ENCODE data around the gene ATP1A2. TPM values are rescaled to one million over a fixed set of nuclear protein-coding genes. Genes with fewer than 3 reads are reported as not detected.

The ATP1A2 gene
- under 0.01 and 0.08 TPM in 2 replicates for total RNA-seq (ENCODE audit: low replicate concordance)

DNA sequence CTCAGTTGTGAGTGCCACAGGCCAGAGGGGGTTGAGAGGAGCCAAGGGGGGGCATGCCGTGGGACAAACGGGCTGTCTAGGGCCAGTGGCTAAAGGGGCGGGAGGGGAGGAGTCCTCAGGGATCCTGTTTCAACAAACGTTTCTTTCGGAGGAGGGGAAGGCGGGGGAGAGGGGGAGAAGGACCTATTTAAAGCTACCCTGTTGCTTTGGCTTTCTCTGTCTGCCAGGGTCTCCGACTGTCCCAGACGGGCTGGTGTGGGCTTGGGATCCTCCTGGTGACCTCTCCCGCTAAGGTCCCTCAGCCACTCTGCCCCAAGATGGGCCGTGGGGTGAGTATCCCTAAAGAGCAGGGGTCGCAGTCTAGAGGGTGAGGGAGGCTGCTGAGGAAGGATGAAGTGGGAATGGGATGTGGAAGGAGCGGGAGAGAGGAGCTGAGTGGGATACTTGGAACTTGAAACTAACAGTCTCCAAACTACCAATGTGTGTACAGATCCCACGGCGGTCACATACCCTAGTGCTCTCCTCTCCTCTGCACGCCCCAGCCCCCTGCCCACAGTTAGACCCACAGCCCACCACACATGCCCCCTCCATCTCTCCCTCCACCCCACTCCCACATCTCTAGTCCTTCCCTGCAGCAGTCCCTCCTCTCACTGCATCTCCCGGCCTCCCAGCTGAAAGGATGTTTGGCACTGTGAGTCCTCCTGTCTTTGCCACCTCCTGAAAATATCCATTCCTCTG, at the start of gene ATP1A2:
ATP1A2 (plus strand) TSS at position 215 of the 738 bp plus-strand sequence; CDS start at position 318, 103 bp downstream.

DNA sequence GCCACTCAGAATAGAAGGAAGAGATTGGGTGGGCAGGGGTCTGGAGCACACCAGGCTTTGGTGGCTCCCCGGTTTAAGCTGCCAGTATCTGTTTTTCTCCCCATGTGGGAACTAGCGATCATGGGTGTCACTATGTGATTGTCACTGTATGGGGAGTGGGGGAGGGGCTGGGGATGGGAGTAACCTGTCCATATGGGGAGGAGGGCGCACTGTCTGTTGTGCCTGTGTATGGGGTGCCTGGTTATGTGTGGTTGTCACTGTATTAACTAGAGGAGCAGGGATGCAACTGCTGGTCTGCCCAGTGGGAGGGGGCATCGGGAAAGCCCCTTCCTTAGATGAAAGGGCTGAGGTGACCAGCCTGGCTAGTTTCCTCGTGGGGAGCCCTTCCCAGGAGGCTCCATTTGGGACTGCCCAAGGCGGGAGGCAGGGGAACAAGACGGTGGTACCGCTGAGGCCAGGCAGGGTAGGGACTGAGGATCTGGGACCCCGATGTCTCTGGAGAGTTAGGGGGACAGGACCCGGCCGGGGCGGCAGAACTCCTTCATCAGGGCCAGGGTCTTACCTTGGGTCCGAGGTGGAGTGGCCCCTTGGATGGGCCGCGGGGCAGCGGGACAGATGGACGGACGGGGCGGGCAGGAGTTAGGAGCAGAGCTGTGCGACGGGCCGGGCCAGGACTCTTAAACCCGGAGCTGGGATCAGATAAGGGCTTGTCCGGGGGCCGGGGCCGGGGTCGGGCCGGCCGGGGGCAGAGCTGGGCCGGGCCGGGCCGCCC, 45.9 kb upstream of the ATP1A2 start, which contains the start of gene KCNJ10:
KCNJ10 (minus strand) TSS at position 701 of the 772 bp plus-strand sequence. CDS start 27,628 bp downstream, outside the sequence.

DNA sequence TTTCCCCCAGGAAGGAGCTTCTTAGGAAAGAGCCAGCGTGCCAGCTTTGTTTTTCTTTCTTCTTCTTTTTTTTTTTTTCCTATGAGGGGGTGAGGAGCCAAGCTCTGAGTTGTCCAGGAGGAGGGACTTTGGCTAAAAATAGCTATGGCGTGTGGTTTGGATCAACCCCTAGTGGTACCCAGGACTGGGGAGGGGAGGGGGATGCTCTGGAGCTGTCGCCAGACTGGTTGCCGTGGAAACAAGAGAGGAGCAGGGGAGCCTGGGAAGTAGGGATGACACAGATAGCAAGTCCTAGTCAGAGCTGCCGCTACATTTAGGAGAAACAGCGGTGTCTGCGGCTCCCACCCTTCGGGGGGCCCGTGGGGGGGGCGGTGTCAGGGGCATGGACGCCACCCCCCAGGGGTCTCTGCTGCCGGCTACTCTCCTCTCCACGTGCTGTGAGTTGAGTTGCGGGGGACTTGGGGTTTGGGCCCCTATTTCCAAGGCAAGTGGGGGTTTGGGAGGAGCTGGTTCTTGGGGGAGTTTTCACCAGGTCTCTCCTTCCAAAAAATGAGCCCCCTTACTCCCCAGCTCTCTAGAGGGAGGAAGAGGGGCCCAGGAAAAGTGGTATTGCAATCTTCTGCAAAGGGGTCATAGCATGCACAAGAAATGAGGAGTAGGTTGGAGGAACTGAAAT, 34.2 kb upstream of the ATP1A2 start, which contains the start of gene KCNJ9:
KCNJ9 (plus strand) TSS at position 278 of the 676 bp plus-strand sequence. CDS start 2,493 bp downstream, outside the sequence.

DNA sequence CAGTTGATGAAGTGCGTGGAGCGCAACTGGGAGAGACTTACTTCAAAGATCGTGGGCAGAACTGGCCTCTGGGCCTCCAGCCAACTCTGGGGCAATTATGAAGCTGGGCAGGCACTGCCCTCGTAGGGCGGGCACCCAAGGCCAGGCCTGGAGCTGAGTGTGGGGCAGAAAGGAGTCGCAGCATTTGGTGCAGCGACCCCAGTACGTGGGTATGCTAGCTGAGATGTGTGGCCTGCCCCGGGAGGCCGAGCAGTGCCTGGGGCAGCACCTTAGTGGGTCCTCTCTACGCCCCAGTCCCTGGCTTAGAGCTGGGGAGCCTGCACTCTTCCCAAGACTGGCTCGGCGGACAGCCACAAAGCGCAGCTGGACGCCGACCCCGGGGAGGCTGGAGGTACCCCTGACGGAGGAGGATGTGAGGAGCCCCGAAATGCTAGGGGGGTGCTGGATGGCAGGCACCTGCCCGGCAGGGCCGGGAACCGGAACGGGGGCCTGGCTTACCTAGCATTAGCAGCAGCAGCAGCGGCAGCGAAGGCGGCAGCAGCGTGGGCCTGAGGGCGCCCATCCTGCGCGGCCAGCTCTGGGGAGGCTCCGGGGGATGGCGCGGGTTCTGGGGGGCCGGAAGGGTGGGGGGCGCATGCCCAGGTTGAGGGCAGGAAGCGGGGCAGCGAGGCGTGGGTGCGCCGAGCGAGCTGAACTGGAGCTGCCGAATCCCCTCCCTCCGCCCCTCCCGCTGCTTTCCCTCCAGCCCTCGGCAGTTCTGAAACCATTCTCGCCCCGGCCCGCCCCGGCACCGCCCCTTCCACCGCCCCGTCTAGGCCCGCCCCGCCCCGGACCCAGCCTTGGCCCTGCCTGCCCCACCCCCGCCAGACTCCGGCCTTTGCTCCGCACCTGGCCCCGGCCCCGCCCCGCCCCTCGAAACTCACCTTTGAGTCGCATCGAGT, 17.4 kb upstream of the ATP1A2 start, which contains the start of gene IGSF8:
IGSF8 (minus strand) TSS at position 709 of the 941 bp plus-strand sequence; CDS start at position 562, 147 bp downstream.

DNA sequence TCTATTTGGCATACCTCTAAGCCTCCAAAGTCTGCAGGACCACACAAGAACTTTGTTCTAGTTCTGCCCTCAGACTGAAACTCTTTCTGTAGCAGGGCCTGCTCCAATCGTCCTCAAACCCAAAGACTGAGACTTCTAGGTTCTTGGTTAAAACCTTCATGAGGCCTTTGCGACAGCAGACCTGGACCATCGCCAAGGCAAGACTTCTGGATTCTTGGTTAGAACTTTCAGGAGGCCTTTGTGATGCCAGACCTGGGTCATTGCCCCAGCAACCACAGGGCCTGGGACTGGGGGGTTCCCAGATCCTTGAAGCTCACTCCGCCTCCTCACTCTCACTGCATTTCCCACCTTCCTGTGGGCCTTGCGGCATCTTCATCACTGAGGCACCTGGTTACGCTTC, 35.7 kb downstream of the ATP1A2 start, which contains the start of gene ATP1A4:
ATP1A4 (plus strand) TSS at position 301 of the 400 bp plus-strand sequence. CDS start 438 bp downstream, outside the sequence.

DNA sequence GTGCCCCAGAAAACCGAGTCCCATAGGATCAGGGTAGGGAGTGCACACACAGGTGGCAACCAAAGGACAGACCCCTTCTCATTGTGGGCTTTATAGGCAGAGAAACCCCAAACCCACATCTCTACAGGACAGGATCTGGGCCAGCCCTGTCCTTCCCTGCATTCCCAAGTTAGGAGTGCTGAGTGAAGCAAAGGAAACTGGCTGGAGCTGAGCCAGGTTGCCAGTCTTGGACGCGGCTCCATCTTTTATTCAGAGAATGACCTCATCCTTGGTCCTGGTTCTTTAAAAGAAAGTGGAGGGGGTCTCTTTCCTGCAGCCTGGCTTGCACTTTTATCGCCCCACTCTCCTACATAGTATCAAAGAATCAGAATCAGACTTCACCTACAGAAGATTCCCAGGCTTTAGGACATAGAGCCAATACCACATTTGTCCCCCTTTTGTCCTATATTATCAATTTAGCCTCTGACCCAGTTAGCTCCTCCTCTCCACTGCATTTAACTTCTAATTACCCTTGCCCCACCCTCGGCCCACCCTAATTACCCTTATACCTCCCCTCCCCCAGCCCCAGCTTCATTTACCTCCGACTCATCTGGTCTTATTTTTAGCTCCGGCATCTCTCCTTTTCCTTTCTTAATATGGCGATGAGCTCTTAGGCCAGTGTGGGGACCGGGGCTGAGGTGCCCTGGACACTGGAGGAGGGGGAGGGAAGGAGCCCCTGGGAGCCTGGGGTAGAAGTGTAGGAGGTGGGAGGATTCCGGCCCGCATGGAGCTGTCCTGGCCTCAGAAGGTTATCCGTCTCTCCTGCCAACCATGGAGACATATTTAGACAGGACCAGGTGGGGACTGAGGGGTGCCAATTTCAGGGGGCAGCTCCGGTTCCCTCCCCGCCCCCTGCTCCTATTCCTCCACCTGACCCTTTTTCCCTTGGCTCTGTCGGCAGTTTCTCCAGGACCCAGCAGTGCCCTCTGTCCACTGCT, 74.4 kb downstream of the ATP1A2 start, which contains the start of gene CASQ1:
CASQ1 (plus strand) TSS at position 927 of the 977 bp plus-strand sequence. CDS start 177 bp downstream, outside the sequence.

Other genes with a start within 250 kb of the ATP1A2 start
- gene CFAP45, start 215.6 kb upstream of the ATP1A2 start, total RNA-seq (ENCODE audit: low replicate concordance) = 0.23 and 1.1 TPM in 2 replicates
- 135 and 476 TPM in 2 replicates for gene TAGLN2, start 190.3 kb upstream of the ATP1A2 start, total RNA-seq (ENCODE audit: low replicate concordance)
- gene IGSF9, start 170.1 kb upstream of the ATP1A2 start, total RNA-seq (ENCODE audit: low replicate concordance) = 0.12 TPM in 1 of 2 replicates, not detected in the other
- gene SLAMF9, start 161.5 kb upstream of the ATP1A2 start, total RNA-seq (ENCODE audit: low replicate concordance) = 0.38 TPM in 1 of 2 replicates, not detected in the other
- gene PIGM, start 83.8 kb upstream of the ATP1A2 start, total RNA-seq (ENCODE audit: low replicate concordance) = 1.6 and 3.0 TPM in 2 replicates
- gene KCNJ10, start 45.6 kb upstream of the ATP1A2 start, total RNA-seq (ENCODE audit: low replicate concordance) = not detected in 2 replicates
- gene KCNJ9, start 34.2 kb upstream of the ATP1A2 start, total RNA-seq (ENCODE audit: low replicate concordance) = under 0.01 TPM in 1 of 2 replicates, not detected in the other
- gene IGSF8, start 17.1 kb upstream of the ATP1A2 start, total RNA-seq (ENCODE audit: low replicate concordance) = 18.0 and 23.1 TPM in 2 replicates
- not detected in 2 replicates for gene ATP1A4, start 35.8 kb downstream of the ATP1A2 start, total RNA-seq (ENCODE audit: low replicate concordance)
- gene CASQ1, start 74.8 kb downstream of the ATP1A2 start, total RNA-seq (ENCODE audit: low replicate concordance) = 0.23 TPM in 1 of 2 replicates, not detected in the other
- gene PEA15, start 89.6 kb downstream of the ATP1A2 start, total RNA-seq (ENCODE audit: low replicate concordance) = 94.8 and 106 TPM in 2 replicates
- gene DCAF8, start 146.8 kb downstream of the ATP1A2 start, total RNA-seq (ENCODE audit: low replicate concordance) = 64.9 and 108 TPM in 2 replicates
- gene PEX19, start 169.4 kb downstream of the ATP1A2 start, total RNA-seq (ENCODE audit: low replicate concordance) = 30.3 and 33.5 TPM in 2 replicates
- 301 and 376 TPM in 2 replicates for gene COPA, start 227.5 kb downstream of the ATP1A2 start, total RNA-seq (ENCODE audit: low replicate concordance)
- 59.3 and 60.1 TPM in 2 replicates for gene NCSTN, start 227.6 kb downstream of the ATP1A2 start, total RNA-seq (ENCODE audit: low replicate concordance)